Gastrocnemius medialis (tissue), 4 donors: ENCODE data around the gene RAB3C. TPM values are rescaled to one million over a fixed set of nuclear protein-coding genes. Genes with fewer than 3 reads are reported as not detected.
"Not testable (repeated sequence)": the region's sequence is repeated elsewhere in the genome, so short reads cannot be mapped to it uniquely, and the experiment has no call there.

ENCODE experiments used
- ATAC-seq, 2 donors: fragments of 150-250 bp; one replicate each; pipeline ENCODE4 v1.9.1; 2016
- DNase-seq, 2 donors: peaks; one replicate each; pipeline ENCODE4 v3.0.0-alpha.2; 2019
- H3K27ac ChIP-seq, 4 donors: fragments of 200-600 bp; sonication (generic); 1 replicate in 1 of 4; 2 replicates in 3 of 4; pipeline ENCODE4 v1.5.1; 2016 to 2018; ENCODE audit warnings: mild to moderate bottlenecking in 2 of 4, moderate library complexity in 1 of 4
- H3K27me3 ChIP-seq, 3 donors: fragments of 200-600 bp; sonication (generic) in 2 of 3; 1 replicate in 1 of 3; 2 replicates in 2 of 3; pipeline versions ENCODE4 v1.5.1 to v1.6.0; 2016 to 2019; ENCODE audit warnings: mild to moderate bottlenecking in 1 of 3, moderate library complexity in 1 of 3
- H3K36me3 ChIP-seq, 2 donors: fragments of 200-600 bp; sonication (generic) in 1 of 2; one replicate each; pipeline ENCODE4 v1.5.1; 2017 to 2018
- H3K4me1 ChIP-seq, 2 donors: fragments of 200-600 bp; sonication (generic) in 1 of 2; one replicate each; pipeline ENCODE4 v1.5.1; 2016 to 2017; ENCODE audit warnings: mild to moderate bottlenecking in 2 of 2
- H3K4me3 ChIP-seq, 4 donors: fragments of 200-600 bp; sonication (generic) in 3 of 4; 1 replicate in 1 of 4; 2 replicates in 3 of 4; pipeline ENCODE4 v1.5.1; 2016 to 2019; ENCODE audit warnings: mild to moderate bottlenecking in 2 of 4
- H3K9me3 ChIP-seq, 3 donors: fragments of 200-600 bp; sonication (generic) in 2 of 3; 1 replicate in 1 of 3; 2 replicates in 2 of 3; pipeline ENCODE4 v1.5.1; 2016 to 2019
- CTCF ChIP-seq, 5 experiments: fragments of 450-650 bp in 3 of 5; fragments of 200-600 bp in 2 of 5; sonication (generic) in 2 of 5; IDR thresholded peaks in 4 of 5; conservative IDR thresholded peaks in 1 of 5; 1 replicate in 4 of 5; 2 replicates in 1 of 5; pipeline ENCODE4 v1.5.1; 2016 to 2019; ENCODE audit warnings: antibody characterized with exemption in 5 of 5, mild to moderate bottlenecking in 3 of 5, moderate library complexity in 3 of 5
- POLR2A ChIP-seq, 2 donors: fragments of 450-650 bp; IDR thresholded peaks; one replicate each; pipeline ENCODE4 v1.6.1; 2017; ENCODE audit warnings: antibody characterized with exemption in 2 of 2, mild to moderate bottlenecking in 2 of 2, moderate library complexity in 2 of 2
- in situ Hi-C, 4 donors: fragments of 200-750 bp; cut with MboI; loops; one replicate each; pipeline versions ENCODE4 v1.15.0 to v1.8.0; 2017; ENCODE audit warnings: low sequenced_read_pairs in 4 of 4
- intact Hi-C: fragments of 100-400 bp; cut with DNase I; formaldehyde crosslinking; loops from one replicate; pipeline ENCODE4 v1.15.1; 2023; ENCODE audit warnings: low total_unique reads
- total RNA-seq, 4 donors: library from RNA; depleted of rRNA; stranded (reverse); fragments of >200 nt; gene quantifications; one replicate each; pipeline versions ENCODE4 v1.1.0 to v1.2.3, GENCODE V29; 2016

RAB3C gene, protein sequence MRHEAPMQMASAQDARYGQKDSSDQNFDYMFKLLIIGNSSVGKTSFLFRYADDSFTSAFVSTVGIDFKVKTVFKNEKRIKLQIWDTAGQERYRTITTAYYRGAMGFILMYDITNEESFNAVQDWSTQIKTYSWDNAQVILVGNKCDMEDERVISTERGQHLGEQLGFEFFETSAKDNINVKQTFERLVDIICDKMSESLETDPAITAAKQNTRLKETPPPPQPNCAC
- total RNA-seq, result under 1 TPM; 0.02 to 0.73 (median 0.07) TPM

DNA sequence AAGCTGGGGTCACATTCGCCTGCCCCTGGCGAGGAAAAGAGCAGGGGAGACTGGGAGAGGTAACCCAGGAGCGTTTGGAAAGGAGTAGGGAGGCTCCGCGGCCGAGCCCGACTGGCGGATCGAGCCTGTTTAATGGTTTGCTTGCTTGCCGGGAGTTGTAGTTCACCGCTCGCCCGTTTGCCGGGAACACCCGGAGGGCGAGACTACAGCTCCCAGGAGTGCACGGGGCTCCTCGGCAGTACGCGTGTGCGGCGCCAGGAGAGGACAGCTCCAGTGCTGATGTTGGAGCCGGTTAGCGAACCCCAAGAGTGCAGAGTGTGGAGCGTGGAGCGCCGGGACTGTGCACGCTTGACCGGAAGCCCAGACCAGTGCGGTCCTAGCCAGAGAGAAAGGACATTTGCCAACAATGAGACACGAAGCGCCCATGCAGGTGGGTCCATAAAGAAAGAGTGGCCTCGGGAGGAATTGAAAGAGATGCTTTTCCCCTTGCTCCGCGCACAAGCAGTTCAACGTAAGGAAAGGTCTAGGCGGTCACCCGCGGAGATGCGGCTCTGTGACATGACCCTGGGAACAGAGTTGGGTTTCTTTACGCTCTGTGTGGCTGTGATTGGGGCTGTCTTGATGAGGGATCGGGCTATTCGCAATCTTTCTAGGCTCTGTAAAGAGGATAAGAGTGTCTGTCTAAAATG, at the start of gene RAB3C:
Gene RAB3C, plus strand, starts transcription at position 273 of the 689 bp plus-strand sequence. Its CDS starts 134 bp downstream, at position 407.
- peak within 1 kb of the TSS; percentile 40 to 61 (median 48) for H3K4me3 ChIP-seq
- H3K4me1 ChIP-seq, result peaks cover 4 to 5% of the 10 kb centered on the region in 2 donors
- intact Hi-C loops (no loop called here), in situ Hi-C loops (no loop called here)
- TF ChIP-seq POLR2A (IDR thresholded peaks at IDR 0.05) (no peak), CTCF (IDR thresholded peaks at IDR 0.05 in 4 of 5, conservative IDR thresholded peaks at IDR 0.05 in 1 of 5) (no peak)
- H3K27ac ChIP-seq, result no peak within 1 kb of the TSS
- H3K9me3 ChIP-seq, result no peaks in the 10 kb centered on the region
- no peaks in the 10 kb centered on the region for H3K36me3 ChIP-seq
- peak; percentile 78 to 81 for ATAC-seq
- H3K27me3 ChIP-seq, result peaks cover 15 to 29% (median 28%) of the 10 kb centered on the region in 3 donors
- DNase-seq, result peak; percentile 51 to 55

DNA sequence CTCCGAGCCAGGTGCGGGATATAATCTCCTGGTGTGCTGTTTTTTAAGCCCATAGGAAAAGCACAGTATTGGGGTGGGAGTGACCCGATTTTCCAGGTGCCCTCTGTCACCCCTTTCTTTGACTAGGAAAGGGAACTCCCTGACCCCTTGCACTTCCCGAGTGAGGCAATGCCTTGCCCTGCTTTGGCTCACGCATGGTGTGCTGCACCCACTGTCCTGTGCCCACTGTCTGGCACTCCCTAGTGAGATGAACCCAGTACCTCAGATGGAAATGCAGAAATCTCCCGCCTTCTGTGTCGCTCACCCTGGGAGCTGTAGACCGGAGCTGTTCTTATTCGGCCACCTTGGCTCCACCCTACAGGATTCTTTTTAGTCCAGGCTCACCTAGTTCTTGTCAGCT, 40.9 kb upstream of the RAB3C start:
- H3K4me1 ChIP-seq, H3K27me3 ChIP-seq, in situ Hi-C loops, intact Hi-C loops, H3K4me3 ChIP-seq, H3K9me3 ChIP-seq, ATAC-seq, DNase-seq, H3K27ac ChIP-seq, H3K36me3 ChIP-seq: not testable (repeated sequence)

- H3K36me3 ChIP-seq, result no peaks in the 10 kb centered on the region
- TF ChIP-seq POLR2A (IDR thresholded peaks at IDR 0.05) (no peak), CTCF (IDR thresholded peaks at IDR 0.05 in 4 of 5, conservative IDR thresholded peaks at IDR 0.05 in 1 of 5) (no peak)
- intact Hi-C loops, result no loop called here
Measured at GRCh38 chr5:58542709-58543108, 40.2 kb upstream of the RAB3C start.

GRCh38 chr5:58543723-58544122, 39.2 kb upstream of the RAB3C start:
- no peak overlapping the region for H3K27ac ChIP-seq
- TF ChIP-seq CTCF (IDR thresholded peaks at IDR 0.05 in 4 of 5, conservative IDR thresholded peaks at IDR 0.05 in 1 of 5), result no peak
- no peak for TF ChIP-seq POLR2A (IDR thresholded peaks at IDR 0.05)
- ATAC-seq, result no peak
- in situ Hi-C loops, result no loop called here
- H3K36me3 ChIP-seq, result no peaks in the 10 kb centered on the region
- H3K4me3 ChIP-seq, result no peak overlapping the region
- H3K4me1 ChIP-seq, result no peaks in the 10 kb centered on the region
- H3K9me3 ChIP-seq, result no peaks in the 10 kb centered on the region
- no peak for DNase-seq
- intact Hi-C loops, result no loop called here
- H3K27me3 ChIP-seq, result no peaks in the 10 kb centered on the region

More at GRCh38 chr5:58542709-58543108, 40.2 kb upstream of the RAB3C start:
- Histone ChIP-seq H3K27me3 (no peaks in the 10 kb centered on the region), H3K4me1 (no peaks in the 10 kb centered on the region), H3K4me3 (no peak overlapping the region), H3K27ac (no peak overlapping the region), H3K9me3 (no peaks in the 10 kb centered on the region)
- no peak for ATAC-seq
- DNase-seq, result no peak
- in situ Hi-C loops, result no loop called here

DNA sequence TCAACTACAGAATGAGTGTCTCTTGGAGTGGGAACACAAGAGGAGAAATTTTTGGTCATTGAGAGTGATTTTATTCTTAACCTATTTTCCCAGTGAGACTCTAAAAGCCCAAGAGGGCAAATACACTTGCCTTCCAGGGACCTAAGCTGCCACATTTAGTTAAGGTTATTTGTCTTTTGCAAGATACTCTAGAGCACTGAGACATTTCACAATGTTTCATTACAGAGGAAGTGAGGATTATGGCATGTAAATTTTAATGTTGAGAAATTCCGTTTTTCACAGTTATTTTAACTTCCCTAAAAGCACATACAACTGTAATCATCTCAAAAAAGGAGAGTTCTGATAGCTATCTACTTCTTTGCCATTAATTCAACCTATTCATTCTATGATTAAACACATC, 38.7 kb upstream of the RAB3C start:
- in situ Hi-C loops (no loop called here), intact Hi-C loops (no loop called here)
- no peaks in the 10 kb centered on the region for H3K4me1 ChIP-seq
- ATAC-seq (no peak), DNase-seq (no peak)
- H3K4me3 ChIP-seq, result no peak overlapping the region
- H3K36me3 ChIP-seq, result no peaks in the 10 kb centered on the region
- TF ChIP-seq POLR2A (IDR thresholded peaks at IDR 0.05) (no peak), CTCF (IDR thresholded peaks at IDR 0.05 in 4 of 5, conservative IDR thresholded peaks at IDR 0.05 in 1 of 5) (no peak)
- H3K27me3 ChIP-seq, result no peaks in the 10 kb centered on the region
- H3K9me3 ChIP-seq, result no peaks in the 10 kb centered on the region
- no peak overlapping the region for H3K27ac ChIP-seq
